K562 (cell line): ENCODE results near the gene TSKS.

Experiments used
- MAX ChIP-seq: sonication (generic); formaldehyde crosslinking; IDR thresholded peaks from 2 replicates; pipeline ENCODE4 v1.9.0; 2022; ENCODE audit warnings: mild to moderate bottlenecking, missing genetic modification reagents
- PATZ1 ChIP-seq: fragments of 250-450 bp; sonication (Bioruptor Pico); IDR thresholded peaks from 2 replicates; pipeline ENCODE4 v1.5.0; 2020; ENCODE audit warnings: mild to moderate bottlenecking, borderline replicate concordance
- POLR2A ChIP-seq: fragments of 450-650 bp; conservative IDR thresholded peaks from 2 replicates; pipeline ENCODE4 v1.6.1; 2016
- TSHZ1 ChIP-seq: fragments of 250-450 bp; sonication (Bioruptor Pico); IDR thresholded peaks from 2 replicates; pipeline ENCODE4 v1.4.0; 2020; ENCODE audit warnings: mild to moderate bottlenecking, moderate library complexity
- TF ChIP-seq, protein P1 (sequence below), 3 experiments: IDR thresholded peaks in 2 of 3; conservative IDR thresholded peaks in 1 of 3; 2 replicates each; pipeline ENCODE4 v1.5.1; 2011 to 2012; ENCODE audit warnings: low read length in 3 of 3, mild to moderate bottlenecking in 3 of 3, control low read depth in 2 of 3, improper control_type of control experiment in 1 of 3, inconsistent platforms in 1 of 3, low read depth in 1 of 3, mixed read lengths in 1 of 3, moderate library complexity in 1 of 3; ENCODE audit not compliant: insufficient read depth in 2 of 3

DNA sequence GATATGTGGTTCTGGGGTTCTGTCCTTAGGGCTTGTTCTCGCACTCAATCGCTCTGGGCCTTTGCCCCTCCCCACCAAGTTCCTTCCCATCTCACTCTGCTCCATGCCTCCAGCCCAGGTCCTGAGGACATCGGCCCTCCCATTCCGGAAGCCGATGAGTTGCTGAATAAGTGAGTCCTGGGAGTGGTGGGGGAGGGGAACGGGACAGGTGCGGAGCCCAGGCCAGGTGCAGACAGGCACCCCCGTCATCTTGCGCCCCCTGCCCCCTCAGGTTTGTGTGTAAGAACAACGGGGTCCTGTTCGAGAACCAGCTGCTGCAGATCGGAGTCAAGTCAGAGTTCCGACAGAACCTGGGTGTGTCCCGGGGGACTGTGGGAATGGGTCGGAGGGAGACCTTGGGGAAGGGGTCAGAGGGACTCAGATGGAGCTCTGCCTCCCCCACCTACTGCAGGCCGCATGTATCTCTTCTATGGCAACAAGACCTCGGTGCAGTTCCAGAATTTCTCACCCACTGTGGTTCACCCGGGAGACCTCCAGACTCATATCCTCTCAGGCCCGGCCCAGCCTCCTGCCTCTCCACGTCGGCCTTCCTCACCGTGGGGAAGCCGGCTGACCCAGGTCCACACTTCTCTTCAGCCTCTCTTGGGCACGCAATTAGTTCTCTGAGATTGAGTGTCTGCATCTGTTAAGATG is 39.9 kb upstream of the TSKS start:
- TF ChIP-seq POLR2A: no peak
- no peak for TF ChIP-seq TSHZ1 (CRISPR knock-in tag)
- TF ChIP-seq PATZ1 (CRISPR knock-in tag): no peak
- TF ChIP-seq MAX (CRISPR knock-in tag): no peak
- TF ChIP-seq, protein P1, sequence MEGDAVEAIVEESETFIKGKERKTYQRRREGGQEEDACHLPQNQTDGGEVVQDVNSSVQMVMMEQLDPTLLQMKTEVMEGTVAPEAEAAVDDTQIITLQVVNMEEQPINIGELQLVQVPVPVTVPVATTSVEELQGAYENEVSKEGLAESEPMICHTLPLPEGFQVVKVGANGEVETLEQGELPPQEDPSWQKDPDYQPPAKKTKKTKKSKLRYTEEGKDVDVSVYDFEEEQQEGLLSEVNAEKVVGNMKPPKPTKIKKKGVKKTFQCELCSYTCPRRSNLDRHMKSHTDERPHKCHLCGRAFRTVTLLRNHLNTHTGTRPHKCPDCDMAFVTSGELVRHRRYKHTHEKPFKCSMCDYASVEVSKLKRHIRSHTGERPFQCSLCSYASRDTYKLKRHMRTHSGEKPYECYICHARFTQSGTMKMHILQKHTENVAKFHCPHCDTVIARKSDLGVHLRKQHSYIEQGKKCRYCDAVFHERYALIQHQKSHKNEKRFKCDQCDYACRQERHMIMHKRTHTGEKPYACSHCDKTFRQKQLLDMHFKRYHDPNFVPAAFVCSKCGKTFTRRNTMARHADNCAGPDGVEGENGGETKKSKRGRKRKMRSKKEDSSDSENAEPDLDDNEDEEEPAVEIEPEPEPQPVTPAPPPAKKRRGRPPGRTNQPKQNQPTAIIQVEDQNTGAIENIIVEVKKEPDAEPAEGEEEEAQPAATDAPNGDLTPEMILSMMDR (IDR thresholded peaks at IDR 0.05 in 2 of 3, conservative IDR thresholded peaks at IDR 0.05 in 1 of 3; ENCODE audit: insufficient read depth in 2 of 3, low read depth in 1 of 3, low read length in 3 of 3): no peak
